K562 (cell line): ENCODE data around the gene HPS3. TPM values are rescaled to one million over a fixed set of nuclear protein-coding genes. Genes with fewer than 3 reads are reported as not detected.

Experiments
- BRD4 ChIP-seq: fragments of 200-600 bp; sonication (generic); IDR thresholded peaks from 2 replicates; pipeline ENCODE4 v1.6.1; 2017; ENCODE audit warnings: inconsistent platforms
- CEBPB ChIP-seq: fragments of 450-650 bp; IDR thresholded peaks from 2 replicates; pipeline ENCODE4 v1.6.1; 2016; ENCODE audit warnings: missing genetic modification characterization, missing compliant biosample characterization
- CXXC5 ChIP-seq: fragments of 250-450 bp; sonication (Bioruptor Pico); IDR thresholded peaks from 2 replicates; pipeline ENCODE4 v1.8.0; 2022; ENCODE audit warnings: inconsistent platforms, mild to moderate bottlenecking, moderate library complexity
- EP300 ChIP-seq: IDR thresholded peaks from 2 replicates; pipeline ENCODE4 v1.6.1; 2012; ENCODE audit warnings: low read length, improper control_type of control experiment
- GTF2A2 ChIP-seq: IDR thresholded peaks from 2 replicates; pipeline ENCODE4 v1.6.1; 2016; ENCODE audit warnings: mild to moderate bottlenecking, missing genetic modification characterization, missing compliant biosample characterization
- KDM4B ChIP-seq, 2 experiments: fragments of 450-650 bp in 1 of 2; sonication (generic) in 1 of 2; IDR thresholded peaks; 2 replicates each; pipeline ENCODE4 v1.6.1; 2016 to 2017; ENCODE audit warnings: borderline replicate concordance in 2 of 2, antibody characterized with exemption in 1 of 2, low read depth in 1 of 2, mild to moderate bottlenecking in 1 of 2
- LCOR ChIP-seq: sonication (generic); formaldehyde crosslinking; IDR thresholded peaks from 2 replicates; pipeline ENCODE4 v1.8.0; 2022; ENCODE audit warnings: mild to moderate bottlenecking, missing genetic modification reagents
- MTA1 ChIP-seq: fragments of 450-650 bp; IDR thresholded peaks from 2 replicates; pipeline ENCODE4 v1.6.1; 2017; ENCODE audit warnings: borderline replicate concordance
- NCOA6 ChIP-seq: fragments of 450-650 bp; IDR thresholded peaks from 2 replicates; pipeline ENCODE4 v1.6.1; 2017; ENCODE audit warnings: mild to moderate bottlenecking
- PHTF2 ChIP-seq: fragments of 250-450 bp; sonication (Bioruptor Pico); IDR thresholded peaks from 2 replicates; pipeline ENCODE4 v1.5.0; 2021; ENCODE audit warnings: mild to moderate bottlenecking
- PYGO2 ChIP-seq: fragments of 450-650 bp; IDR thresholded peaks from 2 replicates; pipeline ENCODE4 v1.6.1; 2016; ENCODE audit warnings: mild to moderate bottlenecking, missing genetic modification characterization, moderate library complexity, missing compliant biosample characterization
- SRF ChIP-seq, 2 experiments: fragments of 250-450, 450-650 bp in 1 of 2; sonication (Bioruptor Pico) in 1 of 2; sonication (generic) in 1 of 2; formaldehyde crosslinking; IDR thresholded peaks; 2 replicates each; pipeline versions ENCODE4 v1.5.0 to v1.5.1; 2020 to 2022; ENCODE audit warnings: mild to moderate bottlenecking in 1 of 2, missing genetic modification reagents in 1 of 2
- TCF7L2 ChIP-seq: fragments of 150-350 bp; IDR thresholded peaks from 2 replicates; pipeline ENCODE4 v1.6.1; 2016; ENCODE audit warnings: low read depth, mild to moderate bottlenecking, low read length, moderate library complexity
- ZFP1 ChIP-seq: fragments of 450-650 bp; formaldehyde crosslinking; IDR thresholded peaks from 2 replicates; pipeline ENCODE4 v1.4.0; 2020; ENCODE audit warnings: mild to moderate bottlenecking, mixed read lengths
- ZNF584 ChIP-seq: fragments of 200-800 bp; sonication (Bioruptor generic); IDR thresholded peaks from 2 replicates; pipeline ENCODE4 v1.6.1; 2016; ENCODE audit warnings: low read depth, mild to moderate bottlenecking, missing genetic modification characterization, missing compliant biosample characterization
- ZNF589 ChIP-seq: fragments of 200-800 bp; sonication (Bioruptor generic); IDR thresholded peaks from 2 replicates; pipeline ENCODE4 v1.6.1; 2016; ENCODE audit warnings: low read depth, missing genetic modification characterization, missing compliant biosample characterization
- polyA plus RNA-seq, 8 experiments: library from polyadenylated mRNA; depleted of rRNA in 4 of 8; stranded (reverse) in 5 of 8; unstranded in 3 of 8; fragments of >200 nt; fragmentation: Nextera tagmentation in 2 of 8; fragmentation: Illumina TruSeq in 1 of 8; extraction: Ambion mirVana in 2 of 8; extraction: Trizol in 1 of 8; gene quantifications; 2 replicates each; pipeline versions ENCODE4 v1.2.1 to v1.2.3, GENCODE V29; 2011 to 2014; ENCODE audit warnings: inconsistent platforms in 1 of 8, missing spikeins in 1 of 8
- total RNA-seq, 7 experiments: library from RNA; depleted of rRNA in 6 of 7; stranded (reverse); fragments of >200 nt in 6 of 7; fragmentation: Illumina TruSeq in 2 of 7; extraction: Trizol in 2 of 7; gene quantifications; 2 replicates each; pipeline versions ENCODE4 v1.2.1 to v1.2.3, GENCODE V29; 2011 to 2021; ENCODE audit warnings: low replicate concordance in 1 of 7
- TF ChIP-seq, protein P1 (sequence below): IDR thresholded peaks from 3 replicates; pipeline ENCODE4 v1.6.1; 2011; ENCODE audit warnings: borderline replicate concordance, mild to moderate bottlenecking; ENCODE audit not compliant: insufficient read length, insufficient read depth
- TF ChIP-seq, protein P2 (sequence below): fragments of 450-650 bp; formaldehyde crosslinking; IDR thresholded peaks from 2 replicates; pipeline ENCODE4 v1.4.0; 2020; ENCODE audit warnings: mild to moderate bottlenecking, moderate library complexity
- TF ChIP-seq, protein P3 (sequence below): sonication (generic); formaldehyde crosslinking; IDR thresholded peaks from 2 replicates; pipeline ENCODE4 v1.8.0; 2023; ENCODE audit warnings: mild to moderate bottlenecking, missing genetic modification reagents

The HPS3 gene
- total and polyA plus RNA-seq, 9 of the 15 experiments (the other 6 are each of a cell fraction or from before 2014, with no cell fraction given) = 1.2 to 11.3 (median 7.6) TPM

DNA sequence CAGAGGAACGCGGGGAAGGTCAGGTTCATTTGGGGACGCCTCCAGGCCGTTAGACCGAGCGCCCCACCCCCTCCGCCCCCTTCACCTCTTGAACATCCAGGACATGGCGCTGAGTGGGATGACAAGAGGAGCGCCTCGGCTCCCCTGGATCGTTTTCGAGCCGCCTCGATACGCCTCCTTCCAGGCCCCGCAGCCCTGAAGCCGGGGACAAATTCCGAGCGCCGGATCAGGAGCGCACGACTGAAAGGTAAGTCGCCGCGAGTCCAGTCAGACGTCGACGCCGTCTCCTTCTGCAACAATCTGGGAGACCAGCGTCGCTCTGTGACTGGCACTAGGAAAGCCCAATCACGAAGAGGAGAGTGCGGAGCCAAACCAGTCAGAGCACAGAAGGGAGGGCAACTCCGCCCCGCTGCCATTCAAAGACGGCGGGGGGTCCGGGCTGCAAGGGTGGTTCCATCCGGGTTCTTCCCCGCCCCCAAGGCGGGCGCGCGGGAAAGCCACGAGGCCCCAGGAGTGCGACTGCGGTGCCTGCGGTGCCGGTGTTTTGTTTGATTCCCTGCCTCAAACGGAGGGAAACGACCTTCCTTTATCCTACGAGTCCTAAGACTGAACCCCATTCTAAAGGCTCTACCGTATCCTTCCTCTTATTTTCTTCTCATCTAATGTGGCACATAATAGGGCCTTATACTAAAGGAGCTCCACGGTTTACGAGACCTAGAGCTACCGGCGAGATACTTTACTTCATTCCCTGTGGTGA is 43.0 kb upstream of the HPS3 start, which contains the start of gene HLTF (continued):
- TF ChIP-seq MTA1 = 0 out of 2 replicates have a peak, but pooled peaks have one; percentile 15
- TF ChIP-seq, protein P1, sequence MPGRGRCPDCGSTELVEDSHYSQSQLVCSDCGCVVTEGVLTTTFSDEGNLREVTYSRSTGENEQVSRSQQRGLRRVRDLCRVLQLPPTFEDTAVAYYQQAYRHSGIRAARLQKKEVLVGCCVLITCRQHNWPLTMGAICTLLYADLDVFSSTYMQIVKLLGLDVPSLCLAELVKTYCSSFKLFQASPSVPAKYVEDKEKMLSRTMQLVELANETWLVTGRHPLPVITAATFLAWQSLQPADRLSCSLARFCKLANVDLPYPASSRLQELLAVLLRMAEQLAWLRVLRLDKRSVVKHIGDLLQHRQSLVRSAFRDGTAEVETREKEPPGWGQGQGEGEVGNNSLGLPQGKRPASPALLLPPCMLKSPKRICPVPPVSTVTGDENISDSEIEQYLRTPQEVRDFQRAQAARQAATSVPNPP = no peak
- TF ChIP-seq, protein P2, sequence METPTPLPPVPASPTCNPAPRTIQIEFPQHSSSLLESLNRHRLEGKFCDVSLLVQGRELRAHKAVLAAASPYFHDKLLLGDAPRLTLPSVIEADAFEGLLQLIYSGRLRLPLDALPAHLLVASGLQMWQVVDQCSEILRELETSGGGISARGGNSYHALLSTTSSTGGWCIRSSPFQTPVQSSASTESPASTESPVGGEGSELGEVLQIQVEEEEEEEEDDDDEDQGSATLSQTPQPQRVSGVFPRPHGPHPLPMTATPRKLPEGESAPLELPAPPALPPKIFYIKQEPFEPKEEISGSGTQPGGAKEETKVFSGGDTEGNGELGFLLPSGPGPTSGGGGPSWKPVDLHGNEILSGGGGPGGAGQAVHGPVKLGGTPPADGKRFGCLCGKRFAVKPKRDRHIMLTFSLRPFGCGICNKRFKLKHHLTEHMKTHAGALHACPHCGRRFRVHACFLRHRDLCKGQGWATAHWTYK = peak; percentile 85; the same call in 1 of the 2 replicates
- no peak for TF ChIP-seq TCF7L2
- 0 out of 2 replicates have a peak, but pooled peaks have one; percentile 17 for TF ChIP-seq PHTF2 (CRISPR knock-in tag)
- 0 out of 2 replicates have a peak, but pooled peaks have one; percentile 13 for TF ChIP-seq ZNF584 (CRISPR knock-in tag)
- peak; percentile 87 for TF ChIP-seq ZNF589
- TF ChIP-seq, protein P3, sequence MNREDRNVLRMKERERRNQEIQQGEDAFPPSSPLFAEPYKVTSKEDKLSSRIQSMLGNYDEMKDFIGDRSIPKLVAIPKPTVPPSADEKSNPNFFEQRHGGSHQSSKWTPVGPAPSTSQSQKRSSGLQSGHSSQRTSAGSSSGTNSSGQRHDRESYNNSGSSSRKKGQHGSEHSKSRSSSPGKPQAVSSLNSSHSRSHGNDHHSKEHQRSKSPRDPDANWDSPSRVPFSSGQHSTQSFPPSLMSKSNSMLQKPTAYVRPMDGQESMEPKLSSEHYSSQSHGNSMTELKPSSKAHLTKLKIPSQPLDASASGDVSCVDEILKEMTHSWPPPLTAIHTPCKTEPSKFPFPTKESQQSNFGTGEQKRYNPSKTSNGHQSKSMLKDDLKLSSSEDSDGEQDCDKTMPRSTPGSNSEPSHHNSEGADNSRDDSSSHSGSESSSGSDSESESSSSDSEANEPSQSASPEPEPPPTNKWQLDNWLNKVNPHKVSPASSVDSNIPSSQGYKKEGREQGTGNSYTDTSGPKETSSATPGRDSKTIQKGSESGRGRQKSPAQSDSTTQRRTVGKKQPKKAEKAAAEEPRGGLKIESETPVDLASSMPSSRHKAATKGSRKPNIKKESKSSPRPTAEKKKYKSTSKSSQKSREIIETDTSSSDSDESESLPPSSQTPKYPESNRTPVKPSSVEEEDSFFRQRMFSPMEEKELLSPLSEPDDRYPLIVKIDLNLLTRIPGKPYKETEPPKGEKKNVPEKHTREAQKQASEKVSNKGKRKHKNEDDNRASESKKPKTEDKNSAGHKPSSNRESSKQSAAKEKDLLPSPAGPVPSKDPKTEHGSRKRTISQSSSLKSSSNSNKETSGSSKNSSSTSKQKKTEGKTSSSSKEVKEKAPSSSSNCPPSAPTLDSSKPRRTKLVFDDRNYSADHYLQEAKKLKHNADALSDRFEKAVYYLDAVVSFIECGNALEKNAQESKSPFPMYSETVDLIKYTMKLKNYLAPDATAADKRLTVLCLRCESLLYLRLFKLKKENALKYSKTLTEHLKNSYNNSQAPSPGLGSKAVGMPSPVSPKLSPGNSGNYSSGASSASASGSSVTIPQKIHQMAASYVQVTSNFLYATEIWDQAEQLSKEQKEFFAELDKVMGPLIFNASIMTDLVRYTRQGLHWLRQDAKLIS (CRISPR knock-in tag) = peak; percentile 91
- 0 out of 2 replicates have a peak, but pooled peaks have one; percentile 29 for TF ChIP-seq PYGO2 (tag)
- TF ChIP-seq CXXC5 (CRISPR knock-in tag) = peak; percentile 96
- peak in 1 of 2 experiments; percentile 58; a peak in 1 of 4 replicates for TF ChIP-seq KDM4B (IDR thresholded peaks at IDR 0.05; ENCODE audit: borderline replicate concordance in 2 of 2, low read depth in 1 of 2)
- no peak for TF ChIP-seq ZFP1 (CRISPR knock-in tag)
- TF ChIP-seq SRF (CRISPR knock-in tag; IDR thresholded peaks at IDR 0.05) = peak in 1 of 2 experiments; percentile 58; a peak in 1 of 4 replicates
- TF ChIP-seq CEBPB (tag) = 0 out of 2 replicates have a peak, but pooled peaks have one; percentile 24
- peak; percentile 94; the same call in 1 of the 2 replicates for TF ChIP-seq LCOR (CRISPR knock-in tag)
- no peak for TF ChIP-seq GTF2A2
- TF ChIP-seq NCOA6 = no peak
- peak; percentile 45; the same call in 1 of the 2 replicates for TF ChIP-seq EP300
- no peak; the same call in 1 of the 2 replicates for TF ChIP-seq BRD4
